GM12872 (cell line): Measurements from ENCODE around the gene HRH3.

Experiments
- TF ChIP-seq, protein P1 (sequence below): IDR thresholded peaks from 3 replicates; pipeline ENCODE4 v1.5.1; 2011; ENCODE audit warnings: low read depth, mild to moderate bottlenecking, low read length, moderate library complexity; ENCODE audit not compliant: insufficient read depth

HRH3 gene

DNA sequence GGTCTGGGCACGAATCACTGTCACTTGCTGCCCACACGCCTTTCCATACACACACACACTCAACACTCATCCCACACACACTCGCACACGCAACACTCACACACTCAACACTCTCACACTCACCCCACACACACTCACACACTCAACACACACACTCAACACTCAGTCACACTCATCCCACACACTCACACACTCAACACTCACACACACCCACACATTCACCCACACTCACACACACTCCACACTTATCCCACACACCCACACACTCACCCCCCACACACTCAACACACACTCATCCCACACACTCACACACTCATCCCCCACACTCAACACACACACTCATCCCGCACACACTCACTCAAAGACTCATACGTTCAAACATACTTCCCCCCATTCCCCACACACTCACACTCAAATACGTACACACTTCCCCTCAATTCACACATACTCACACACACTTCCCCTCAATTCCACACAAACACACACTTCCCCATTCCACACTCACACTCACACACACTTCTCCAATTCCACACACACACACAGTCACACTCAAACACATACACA is 9.0 kb upstream of the HRH3 start:
- TF ChIP-seq, protein P1, sequence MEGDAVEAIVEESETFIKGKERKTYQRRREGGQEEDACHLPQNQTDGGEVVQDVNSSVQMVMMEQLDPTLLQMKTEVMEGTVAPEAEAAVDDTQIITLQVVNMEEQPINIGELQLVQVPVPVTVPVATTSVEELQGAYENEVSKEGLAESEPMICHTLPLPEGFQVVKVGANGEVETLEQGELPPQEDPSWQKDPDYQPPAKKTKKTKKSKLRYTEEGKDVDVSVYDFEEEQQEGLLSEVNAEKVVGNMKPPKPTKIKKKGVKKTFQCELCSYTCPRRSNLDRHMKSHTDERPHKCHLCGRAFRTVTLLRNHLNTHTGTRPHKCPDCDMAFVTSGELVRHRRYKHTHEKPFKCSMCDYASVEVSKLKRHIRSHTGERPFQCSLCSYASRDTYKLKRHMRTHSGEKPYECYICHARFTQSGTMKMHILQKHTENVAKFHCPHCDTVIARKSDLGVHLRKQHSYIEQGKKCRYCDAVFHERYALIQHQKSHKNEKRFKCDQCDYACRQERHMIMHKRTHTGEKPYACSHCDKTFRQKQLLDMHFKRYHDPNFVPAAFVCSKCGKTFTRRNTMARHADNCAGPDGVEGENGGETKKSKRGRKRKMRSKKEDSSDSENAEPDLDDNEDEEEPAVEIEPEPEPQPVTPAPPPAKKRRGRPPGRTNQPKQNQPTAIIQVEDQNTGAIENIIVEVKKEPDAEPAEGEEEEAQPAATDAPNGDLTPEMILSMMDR: no peak

DNA sequence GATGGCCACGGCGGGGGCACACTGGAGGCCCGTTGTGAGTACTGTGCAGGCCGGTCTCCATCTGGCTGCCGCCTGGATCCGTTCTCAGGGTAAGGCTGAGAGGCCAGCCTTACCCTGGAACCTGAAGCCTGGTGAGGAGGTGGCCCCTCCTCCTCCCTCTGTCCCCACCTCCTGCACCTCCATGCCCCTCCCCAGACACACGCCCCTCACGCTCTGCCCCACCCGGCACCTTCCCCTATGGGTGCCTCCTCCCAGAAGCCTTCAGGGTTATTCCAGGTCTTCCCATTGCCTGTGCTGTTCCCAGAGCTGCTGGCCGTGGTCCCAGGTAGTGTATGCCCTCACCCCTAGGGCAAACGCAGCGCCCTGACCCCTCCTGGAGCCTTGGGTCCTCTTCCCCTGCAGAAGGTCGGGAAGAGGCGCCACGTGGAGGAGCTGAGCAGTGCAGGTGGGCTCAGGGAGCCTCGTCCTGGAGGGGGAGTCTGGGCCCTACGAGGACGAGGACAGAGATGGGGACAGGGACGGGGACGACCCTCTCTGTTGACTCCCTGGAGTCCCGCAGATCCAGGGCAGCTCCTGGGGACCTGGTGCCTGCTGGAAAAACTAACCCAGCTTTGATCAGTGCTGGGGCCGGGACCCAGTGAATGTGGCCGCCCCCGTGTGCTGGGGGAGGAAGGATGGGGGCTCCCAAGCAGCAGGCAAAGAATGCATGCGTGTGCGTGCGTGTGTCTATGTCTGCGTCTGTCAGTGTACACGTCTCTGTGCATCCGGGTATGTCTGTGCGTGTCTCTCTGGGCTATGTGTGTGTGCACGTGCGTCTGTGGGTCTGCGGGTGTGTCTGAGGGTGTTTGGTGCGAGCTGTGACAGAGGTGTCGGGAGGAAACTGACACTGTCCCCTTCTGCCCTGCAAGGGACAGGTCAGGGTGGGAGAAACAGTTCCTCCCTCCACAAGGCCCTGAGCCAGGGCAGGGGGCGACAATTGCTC is 8.2 kb upstream of the HRH3 start:
- TF ChIP-seq, protein P1: no peak

DNA sequence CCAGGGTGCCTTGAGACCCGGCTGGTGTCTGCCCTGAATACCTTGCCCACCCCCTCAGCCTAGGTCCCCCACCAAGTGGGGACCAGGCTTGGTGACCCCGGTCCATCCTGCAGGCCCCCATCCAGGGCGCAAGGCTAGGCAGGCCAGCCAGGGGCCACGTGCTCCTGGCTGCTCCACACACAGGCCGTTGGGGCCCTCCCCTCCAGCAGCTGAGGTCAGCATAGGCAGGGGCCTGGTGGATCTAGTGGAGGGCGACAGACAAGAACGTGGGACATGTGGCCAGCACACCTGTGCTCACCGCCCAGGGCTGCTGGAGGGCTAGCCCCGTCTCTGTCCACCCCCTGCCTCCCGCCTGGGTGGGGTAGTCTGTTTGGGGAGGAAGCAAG is 7.5 kb upstream of the HRH3 start:
- TF ChIP-seq, protein P1: no peak

DNA sequence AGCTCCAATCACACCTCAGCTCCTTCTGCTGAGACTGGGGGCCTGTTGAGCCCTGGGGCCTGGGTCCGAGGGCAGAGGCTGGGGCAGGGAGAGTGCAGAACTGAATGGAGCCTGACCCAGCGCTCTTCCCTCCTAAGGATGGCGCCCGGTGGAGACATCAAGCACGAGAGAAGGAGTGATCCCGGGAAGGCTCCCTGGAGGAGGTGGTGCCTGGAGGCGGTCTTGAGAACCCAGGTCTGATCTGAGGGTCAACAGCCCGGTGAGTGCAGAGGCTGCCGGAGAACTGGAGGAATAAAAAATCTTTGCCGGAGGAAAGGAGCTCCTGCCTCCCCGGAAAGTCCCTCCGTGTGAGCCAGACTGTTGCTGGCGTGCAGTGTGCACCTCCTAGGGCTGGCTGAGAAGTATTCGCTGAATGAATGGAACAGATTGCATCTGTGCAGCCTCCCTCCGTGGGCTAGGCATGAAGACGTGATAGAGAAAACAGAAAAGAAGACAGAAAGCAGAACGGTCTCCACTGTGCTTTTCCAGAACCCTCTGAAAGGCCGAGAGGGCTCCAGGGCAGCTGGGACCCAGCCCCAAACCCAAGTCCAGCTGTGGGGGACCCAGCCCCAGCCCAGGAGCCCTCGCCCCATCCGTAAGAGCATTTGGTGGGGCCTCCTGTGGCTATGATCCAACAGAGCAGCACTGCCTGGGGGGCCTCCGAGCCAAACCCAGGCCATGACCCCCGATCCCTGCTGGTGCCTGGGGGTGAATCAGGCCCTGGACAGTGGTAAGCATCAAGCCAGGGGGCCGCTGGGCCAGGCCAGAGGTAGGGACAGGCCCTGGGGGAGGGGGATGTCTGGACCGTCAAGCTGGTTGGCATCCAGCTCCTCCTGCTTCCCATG is 6.9 kb upstream of the HRH3 start:
- TF ChIP-seq, protein P1: no peak

DNA sequence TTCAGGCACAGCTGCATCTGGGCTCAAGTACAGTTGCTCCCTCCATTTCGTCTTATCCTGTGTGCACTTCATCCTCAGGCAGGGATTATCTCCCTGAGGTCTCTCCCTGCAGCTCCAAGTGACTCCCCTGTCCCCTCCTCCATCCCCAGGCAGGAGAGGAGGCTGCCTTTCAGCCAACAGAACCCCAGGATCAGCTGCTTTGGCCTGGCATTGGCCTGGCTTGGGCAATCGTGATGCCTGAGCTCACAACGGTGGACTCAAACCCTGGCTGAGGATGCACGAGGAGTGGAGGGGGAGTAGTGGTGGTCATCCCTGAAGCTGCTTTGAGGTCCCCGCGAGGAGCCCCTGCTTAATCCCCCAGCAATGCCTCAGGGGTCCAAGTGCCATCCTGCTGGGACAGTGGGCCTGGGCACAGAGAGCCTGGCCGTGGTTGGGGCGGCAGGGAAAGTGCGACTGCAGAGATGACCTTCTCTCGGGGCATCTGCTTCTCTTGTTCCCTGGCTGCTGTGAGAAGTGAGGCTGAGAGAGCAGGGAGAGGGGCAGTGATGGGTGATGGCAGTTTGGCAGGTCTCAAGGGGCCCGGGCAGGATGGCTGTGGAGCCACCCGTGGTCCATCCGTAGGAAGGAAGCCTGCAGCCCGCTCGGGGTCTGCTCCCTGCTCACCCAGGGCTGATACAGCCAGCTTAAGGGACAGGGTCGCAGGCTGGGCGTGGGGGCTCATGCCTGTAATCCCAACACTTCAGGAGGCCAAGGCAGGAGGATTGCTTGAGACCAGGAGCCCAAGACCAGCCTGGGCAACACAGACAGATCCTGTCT is 6.0 kb upstream of the HRH3 start:
- TF ChIP-seq, protein P1: no peak

DNA sequence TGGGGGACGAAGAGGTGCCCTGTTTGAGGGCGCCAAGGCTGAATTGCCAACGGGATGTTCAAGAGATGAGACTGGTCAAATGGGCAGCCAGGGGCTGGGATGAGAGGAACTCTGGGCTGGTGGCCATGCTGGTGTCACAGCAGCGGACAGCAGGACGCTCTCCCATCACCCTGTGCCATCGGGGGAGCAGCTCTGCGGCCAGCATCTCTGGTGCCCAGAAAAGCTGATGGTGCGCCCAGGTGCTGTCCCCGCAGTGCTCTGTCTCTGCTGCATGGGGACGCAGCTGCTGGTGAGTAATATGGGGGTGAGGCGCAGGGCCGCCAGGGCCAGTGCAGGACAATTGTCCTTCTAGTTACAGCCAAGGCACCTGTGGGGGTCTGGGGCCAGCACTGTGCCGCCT is 4.9 kb upstream of the HRH3 start:
- TF ChIP-seq, protein P1: no peak
